Measurements from ENCODE around the gene ROCK1. TPM values are rescaled to one million over a fixed set of nuclear protein-coding genes. Genes with fewer than 3 reads are reported as not detected.
"Not testable (repeated sequence)": the region's sequence is repeated elsewhere in the genome, so short reads cannot be mapped to it uniquely, and the experiment has no call there.

ROCK1 gene
- total RNA-seq, 4 donors from 2014 or later = 17.6 to 58.2 (median 24.8) TPM

DNA sequence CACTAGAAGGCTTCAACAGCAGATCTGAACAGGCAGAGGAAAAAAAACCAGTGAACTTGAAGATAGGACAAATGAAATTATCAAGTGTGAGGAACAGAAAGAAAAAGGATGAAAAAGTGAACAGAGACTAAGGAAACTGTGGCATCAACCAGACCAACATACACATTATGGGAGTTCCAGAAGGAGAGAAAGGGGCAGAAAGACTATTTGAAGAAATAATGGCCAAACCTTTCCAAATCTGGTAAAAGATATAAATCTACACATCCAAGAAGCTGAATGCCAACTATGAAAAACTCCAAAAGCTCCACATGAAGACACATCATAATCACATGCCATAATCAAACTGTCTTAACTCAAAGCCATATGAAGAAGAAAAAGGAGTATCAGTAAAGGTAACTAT is 79.8 kb downstream of the ROCK1 start:
- Histone ChIP-seq H3K4me3 (no peak overlapping the region), H3K27me3 (no peaks in the 10 kb centered on the region), H3K4me1 (no peaks in the 10 kb centered on the region), H3K9me3 (no peaks in the 10 kb centered on the region), H3K36me3 (peaks cover 0 to 66% (median 3%) of the 10 kb centered on the region in 3 donors), H3K27ac (no peak overlapping the region)
- no peak for DNase-seq
- no peak for TF ChIP-seq POLR2A (IDR thresholded peaks at IDR 0.05)
- TF ChIP-seq, protein P1, sequence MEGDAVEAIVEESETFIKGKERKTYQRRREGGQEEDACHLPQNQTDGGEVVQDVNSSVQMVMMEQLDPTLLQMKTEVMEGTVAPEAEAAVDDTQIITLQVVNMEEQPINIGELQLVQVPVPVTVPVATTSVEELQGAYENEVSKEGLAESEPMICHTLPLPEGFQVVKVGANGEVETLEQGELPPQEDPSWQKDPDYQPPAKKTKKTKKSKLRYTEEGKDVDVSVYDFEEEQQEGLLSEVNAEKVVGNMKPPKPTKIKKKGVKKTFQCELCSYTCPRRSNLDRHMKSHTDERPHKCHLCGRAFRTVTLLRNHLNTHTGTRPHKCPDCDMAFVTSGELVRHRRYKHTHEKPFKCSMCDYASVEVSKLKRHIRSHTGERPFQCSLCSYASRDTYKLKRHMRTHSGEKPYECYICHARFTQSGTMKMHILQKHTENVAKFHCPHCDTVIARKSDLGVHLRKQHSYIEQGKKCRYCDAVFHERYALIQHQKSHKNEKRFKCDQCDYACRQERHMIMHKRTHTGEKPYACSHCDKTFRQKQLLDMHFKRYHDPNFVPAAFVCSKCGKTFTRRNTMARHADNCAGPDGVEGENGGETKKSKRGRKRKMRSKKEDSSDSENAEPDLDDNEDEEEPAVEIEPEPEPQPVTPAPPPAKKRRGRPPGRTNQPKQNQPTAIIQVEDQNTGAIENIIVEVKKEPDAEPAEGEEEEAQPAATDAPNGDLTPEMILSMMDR (IDR thresholded peaks at IDR 0.05) = no peak
- intact Hi-C loops (cut with DNase I) = no loop called here

DNA sequence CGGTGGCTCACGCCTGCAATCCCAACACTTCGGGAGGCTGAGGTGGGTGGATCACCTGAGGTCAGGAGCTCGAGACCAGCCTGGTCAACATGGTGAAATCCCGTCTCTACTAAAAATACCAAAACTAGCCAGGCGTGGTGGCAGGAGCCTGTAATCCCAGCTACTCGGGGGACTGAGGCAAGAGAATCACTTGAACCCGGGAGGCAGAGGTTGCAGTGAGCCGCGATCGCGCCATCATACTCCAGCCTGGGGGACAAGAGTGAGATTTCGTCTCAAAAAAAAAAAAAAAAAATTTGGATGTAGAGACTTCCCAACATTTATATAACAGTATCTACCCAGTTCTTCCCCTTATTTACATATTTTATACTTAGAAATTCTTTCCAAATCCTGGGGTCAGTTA is 93.4 kb downstream of the ROCK1 start:
- H3K27me3 ChIP-seq; H3K4me1 ChIP-seq; H3K9me3 ChIP-seq; H3K4me3 ChIP-seq; DNase-seq; H3K27ac ChIP-seq; intact Hi-C loops (cut with DNase I): not testable (repeated sequence)
- WGBS, 2 donors = 97 to 98% methylated on average over 12 to 13 of the region's 13 CpGs
- peaks cover 0 to 78% (median 5%) of the 10 kb centered on the region in 3 donors for H3K36me3 ChIP-seq

DNA sequence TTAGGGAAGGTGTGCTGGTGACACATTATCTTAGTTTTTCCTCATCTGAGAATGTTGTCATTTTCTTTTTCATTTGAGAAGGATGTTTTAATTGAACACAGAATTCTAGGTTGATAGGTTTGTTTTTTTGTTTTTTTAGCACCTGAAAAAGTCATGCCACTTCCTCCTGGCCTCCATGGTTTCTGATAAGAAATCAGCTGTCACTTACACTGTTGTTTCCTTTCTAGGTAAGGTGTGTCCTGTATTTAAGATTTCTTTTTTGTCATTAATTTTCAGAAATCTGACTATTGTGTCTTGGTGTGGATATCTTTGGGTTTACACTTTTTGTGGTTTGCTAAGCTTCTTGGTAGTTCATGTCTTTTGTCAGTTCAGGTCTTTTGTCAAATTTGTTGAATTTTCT is 99.3 kb downstream of the ROCK1 start:
- H3K9me3 ChIP-seq = peaks cover 0 to 19% (median 0%) of the 10 kb centered on the region in 3 donors
- no peak overlapping the region for H3K27ac ChIP-seq
- H3K36me3 ChIP-seq = peaks cover 0 to 82% (median 6%) of the 10 kb centered on the region in 3 donors
- TF ChIP-seq, protein P1 (IDR thresholded peaks at IDR 0.05) = no peak
- no peak for TF ChIP-seq POLR2A (IDR thresholded peaks at IDR 0.05)
- no peaks in the 10 kb centered on the region for H3K4me1 ChIP-seq
- intact Hi-C loops (cut with DNase I) = no loop called here
- no peak for DNase-seq
- H3K27me3 ChIP-seq = no peaks in the 10 kb centered on the region
- H3K4me3 ChIP-seq = no peak overlapping the region

DNA sequence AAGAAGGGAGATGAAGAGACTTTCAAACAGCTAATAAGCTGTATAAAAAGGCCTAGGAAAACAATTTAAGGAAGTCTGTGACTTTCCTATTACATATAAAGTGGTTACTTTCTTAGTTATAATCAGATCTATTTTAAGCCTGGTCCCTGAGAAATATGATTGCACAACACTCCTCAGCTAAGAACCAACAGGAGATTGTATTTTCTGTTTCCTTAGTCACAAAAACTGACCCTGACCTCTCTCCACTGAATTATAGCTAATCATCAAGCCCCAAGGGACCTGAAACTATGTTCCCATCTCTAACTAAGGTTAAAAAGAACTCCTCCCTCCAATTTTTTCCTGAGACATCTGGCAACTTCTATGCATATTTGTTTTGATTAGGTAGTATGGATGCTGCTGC is 106.9 kb downstream of the ROCK1 start:
- TF ChIP-seq POLR2A (IDR thresholded peaks at IDR 0.05) = no peak
- TF ChIP-seq, protein P1 (IDR thresholded peaks at IDR 0.05) = no peak
- Histone ChIP-seq H3K9me3 (no peaks in the 10 kb centered on the region), H3K36me3 (peaks cover 0 to 88% (median 0%) of the 10 kb centered on the region in 3 donors), H3K27me3 (no peaks in the 10 kb centered on the region), H3K27ac (peak overlapping the region in 3 of 4 donors; percentile 2 to 61 (median 32)), H3K4me1 (peaks cover 0 to 23% (median 5%) of the 10 kb centered on the region in 3 donors), H3K4me3 (no peak overlapping the region)
- intact Hi-C loops (cut with DNase I) = no loop called here
- DNase-seq = no peak

DNA sequence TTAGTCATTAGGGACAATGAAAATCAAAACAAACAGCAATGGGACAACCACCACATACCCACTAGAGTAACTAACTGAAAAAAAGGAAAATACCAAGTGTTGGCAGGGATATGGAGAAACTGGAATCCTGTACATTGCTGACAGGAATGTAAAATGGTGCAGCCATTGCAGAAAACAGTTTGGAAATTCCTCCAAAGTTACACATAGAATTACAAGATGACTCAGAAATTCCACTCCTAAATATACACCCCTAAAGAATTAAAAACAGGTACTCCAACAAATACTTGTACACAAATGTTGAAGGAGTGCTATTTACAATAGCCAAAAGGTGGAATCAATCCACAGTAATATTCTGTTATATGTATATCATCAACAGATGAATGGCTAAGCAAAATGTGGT is 110.9 kb downstream of the ROCK1 start:
- intact Hi-C loops (cut with DNase I) = no loop called here
- Histone ChIP-seq H3K4me1 (peaks cover 0 to 21% (median 7%) of the 10 kb centered on the region in 3 donors), H3K36me3 (peaks cover 0 to 75% (median 0%) of the 10 kb centered on the region in 3 donors), H3K27me3 (no peaks in the 10 kb centered on the region), H3K27ac (no peak overlapping the region), H3K9me3 (no peaks in the 10 kb centered on the region), H3K4me3 (no peak overlapping the region)
- TF ChIP-seq, protein P1 (IDR thresholded peaks at IDR 0.05) = no peak
- no peak for TF ChIP-seq POLR2A (IDR thresholded peaks at IDR 0.05)
- no peak for DNase-seq

DNA sequence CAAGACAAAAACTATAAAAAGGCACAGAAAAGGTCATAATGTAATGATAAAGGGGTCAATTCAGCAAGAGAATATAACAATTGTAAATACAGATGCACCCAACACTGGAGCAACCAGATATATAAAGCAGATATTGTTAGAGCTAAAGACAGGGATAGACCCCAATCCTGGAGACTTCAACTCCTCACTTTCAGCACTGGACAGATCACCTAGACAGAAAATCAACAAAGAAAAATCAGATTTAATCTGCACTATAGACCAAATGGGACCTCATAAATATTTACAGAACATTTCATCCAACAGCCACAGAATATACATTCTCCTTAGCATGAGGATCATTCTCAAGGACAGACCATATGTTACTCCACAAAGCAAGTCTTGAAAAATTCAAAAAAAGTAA is 114.2 kb downstream of the ROCK1 start:
- H3K9me3 ChIP-seq = no peaks in the 10 kb centered on the region
- no peak overlapping the region for H3K27ac ChIP-seq
- peaks cover 0 to 67% (median 0%) of the 10 kb centered on the region in 3 donors for H3K36me3 ChIP-seq
- DNase-seq = no peak
- no peaks in the 10 kb centered on the region for H3K27me3 ChIP-seq
- H3K4me3 ChIP-seq = no peak overlapping the region
- TF ChIP-seq, protein P1 (IDR thresholded peaks at IDR 0.05) = no peak
- no peak for TF ChIP-seq POLR2A (IDR thresholded peaks at IDR 0.05)
- H3K4me1 ChIP-seq = peaks cover 0 to 3% (median 0%) of the 10 kb centered on the region in 3 donors
- intact Hi-C loops (cut with DNase I) = no loop called here
